SK-N-SH treated with all-trans-retinoic acid at 6 μM for 48 hours (cell line): ENCODE data around the gene ZNF618.

Source experiments
- TF ChIP-seq, protein P1 (sequence below): fragments of 250-450 bp; sonication (Bioruptor Pico); IDR thresholded peaks from 2 replicates; pipeline ENCODE4 v1.5.0; 2020; ENCODE audit warnings: mild to moderate bottlenecking, moderate library complexity
- TF ChIP-seq, protein P2 (sequence below): fragments of 250-450 bp; sonication (Bioruptor Pico); IDR thresholded peaks from 2 replicates; pipeline ENCODE4 v1.5.1; 2021; ENCODE audit warnings: mild to moderate bottlenecking, moderate library complexity

GRCh38 chr9:113837334-113837733, 38.8 kb upstream of the ZNF618 start:
- TF ChIP-seq, protein P1, sequence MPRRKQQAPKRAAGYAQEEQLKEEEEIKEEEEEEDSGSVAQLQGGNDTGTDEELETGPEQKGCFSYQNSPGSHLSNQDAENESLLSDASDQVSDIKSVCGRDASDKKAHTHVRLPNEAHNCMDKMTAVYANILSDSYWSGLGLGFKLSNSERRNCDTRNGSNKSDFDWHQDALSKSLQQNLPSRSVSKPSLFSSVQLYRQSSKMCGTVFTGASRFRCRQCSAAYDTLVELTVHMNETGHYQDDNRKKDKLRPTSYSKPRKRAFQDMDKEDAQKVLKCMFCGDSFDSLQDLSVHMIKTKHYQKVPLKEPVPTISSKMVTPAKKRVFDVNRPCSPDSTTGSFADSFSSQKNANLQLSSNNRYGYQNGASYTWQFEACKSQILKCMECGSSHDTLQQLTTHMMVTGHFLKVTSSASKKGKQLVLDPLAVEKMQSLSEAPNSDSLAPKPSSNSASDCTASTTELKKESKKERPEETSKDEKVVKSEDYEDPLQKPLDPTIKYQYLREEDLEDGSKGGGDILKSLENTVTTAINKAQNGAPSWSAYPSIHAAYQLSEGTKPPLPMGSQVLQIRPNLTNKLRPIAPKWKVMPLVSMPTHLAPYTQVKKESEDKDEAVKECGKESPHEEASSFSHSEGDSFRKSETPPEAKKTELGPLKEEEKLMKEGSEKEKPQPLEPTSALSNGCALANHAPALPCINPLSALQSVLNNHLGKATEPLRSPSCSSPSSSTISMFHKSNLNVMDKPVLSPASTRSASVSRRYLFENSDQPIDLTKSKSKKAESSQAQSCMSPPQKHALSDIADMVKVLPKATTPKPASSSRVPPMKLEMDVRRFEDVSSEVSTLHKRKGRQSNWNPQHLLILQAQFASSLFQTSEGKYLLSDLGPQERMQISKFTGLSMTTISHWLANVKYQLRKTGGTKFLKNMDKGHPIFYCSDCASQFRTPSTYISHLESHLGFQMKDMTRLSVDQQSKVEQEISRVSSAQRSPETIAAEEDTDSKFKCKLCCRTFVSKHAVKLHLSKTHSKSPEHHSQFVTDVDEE (CRISPR knock-in tag): no peak
- TF ChIP-seq, protein P2, sequence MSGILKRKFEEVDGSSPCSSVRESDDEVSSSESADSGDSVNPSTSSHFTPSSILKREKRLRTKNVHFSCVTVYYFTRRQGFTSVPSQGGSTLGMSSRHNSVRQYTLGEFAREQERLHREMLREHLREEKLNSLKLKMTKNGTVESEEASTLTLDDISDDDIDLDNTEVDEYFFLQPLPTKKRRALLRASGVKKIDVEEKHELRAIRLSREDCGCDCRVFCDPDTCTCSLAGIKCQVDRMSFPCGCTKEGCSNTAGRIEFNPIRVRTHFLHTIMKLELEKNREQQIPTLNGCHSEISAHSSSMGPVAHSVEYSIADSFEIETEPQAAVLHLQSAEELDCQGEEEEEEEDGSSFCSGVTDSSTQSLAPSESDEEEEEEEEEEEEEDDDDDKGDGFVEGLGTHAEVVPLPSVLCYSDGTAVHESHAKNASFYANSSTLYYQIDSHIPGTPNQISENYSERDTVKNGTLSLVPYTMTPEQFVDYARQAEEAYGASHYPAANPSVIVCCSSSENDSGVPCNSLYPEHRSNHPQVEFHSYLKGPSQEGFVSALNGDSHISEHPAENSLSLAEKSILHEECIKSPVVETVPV: no peak
